GM19238 (cell line): ENCODE results near the gene SDK1.

Experiments
- DNase-seq: peaks from one replicate; pipeline ENCODE4 v3.0.0; 2011; ENCODE audit warnings: low spot score; ENCODE audit not compliant: insufficient read length

The SDK1 gene

DNA sequence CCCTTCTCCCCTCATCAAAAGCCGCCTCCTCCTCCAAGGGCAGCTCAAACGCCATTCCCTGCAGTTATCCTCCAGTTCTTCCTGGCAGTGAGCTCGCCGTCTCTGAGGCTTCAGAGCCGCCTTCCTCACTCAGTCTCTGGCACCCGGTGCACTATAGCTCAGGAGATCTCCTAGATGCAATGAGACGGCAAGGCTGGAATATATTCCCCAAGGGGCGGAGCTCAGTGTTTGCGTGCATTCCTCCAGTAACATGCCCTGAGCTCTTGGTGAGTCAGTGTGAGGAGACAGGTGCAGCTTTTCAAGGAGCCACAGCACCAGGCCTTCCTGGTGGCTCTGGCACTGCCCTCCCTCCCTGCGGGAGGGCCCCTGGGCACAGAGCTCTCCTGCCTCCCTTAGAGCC is 868.4 kb downstream of the SDK1 start:
- no peak for DNase-seq

GRCh38 chr7:4170997-4171786 is 870.1 kb downstream of the SDK1 start:
- DNase-seq: no peak

GRCh38 chr7:4172883-4173282 is 871.8 kb downstream of the SDK1 start:
- no peak for DNase-seq

DNA sequence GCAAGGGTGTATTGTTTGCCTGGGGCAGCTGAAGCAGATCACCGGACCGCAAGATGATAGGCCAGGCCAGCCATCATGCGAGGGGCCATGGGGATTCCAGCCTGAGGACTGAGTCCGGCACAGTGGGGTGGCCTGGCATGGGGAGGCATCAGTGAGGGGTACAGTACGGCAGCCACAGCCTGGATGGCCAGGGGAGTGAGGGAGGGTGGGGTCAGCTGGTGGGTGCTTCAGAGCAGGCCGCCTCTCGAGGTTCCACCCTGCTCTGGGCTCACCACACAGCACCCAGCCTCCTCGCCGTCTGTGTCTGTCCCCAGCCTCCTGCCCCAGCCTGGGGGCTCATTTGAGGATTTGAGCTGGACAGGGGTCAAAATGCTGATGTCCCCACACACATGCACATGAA is 872.6 kb downstream of the SDK1 start:
- no peak for DNase-seq

DNA sequence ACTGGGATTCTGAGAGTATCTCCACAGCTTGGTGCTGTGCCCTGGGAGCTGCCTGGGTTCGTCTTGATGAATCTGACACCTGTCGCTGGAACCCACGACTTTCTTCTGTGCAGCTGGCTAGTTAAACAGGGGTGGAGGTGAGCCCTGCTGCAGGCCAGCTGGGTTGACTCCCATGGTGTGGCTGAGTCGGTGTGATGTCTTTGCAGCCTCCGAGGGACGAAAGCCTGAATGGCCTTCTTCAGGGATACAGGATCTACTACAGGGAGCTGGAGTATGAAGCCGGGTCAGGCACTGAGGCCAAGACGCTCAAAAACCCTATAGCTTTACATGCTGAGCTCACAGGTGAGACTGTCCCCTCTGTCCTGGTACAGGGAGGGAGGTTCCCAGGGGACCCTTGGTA is 873.0 kb downstream of the SDK1 start:
- DNase-seq: no peak

DNA sequence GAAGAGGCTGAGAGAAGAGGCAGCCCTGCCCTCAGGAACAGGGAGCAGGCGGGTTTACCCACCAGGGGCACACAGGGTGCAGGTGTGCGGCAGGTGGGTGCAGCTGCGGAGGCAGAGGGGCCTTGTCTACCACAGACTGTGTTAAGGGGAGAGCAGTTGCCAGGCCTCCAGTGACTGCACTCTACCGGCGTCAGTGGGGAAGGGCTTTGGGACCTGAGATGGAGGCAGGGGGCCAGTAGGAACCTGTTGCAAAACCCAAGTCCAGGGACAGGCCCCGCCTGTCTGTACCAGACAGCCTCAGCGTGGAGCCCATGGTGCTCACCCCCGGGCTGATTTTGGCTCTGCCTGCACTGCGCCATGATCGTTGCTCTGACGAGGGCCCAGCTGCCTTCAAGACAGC is 873.4 kb downstream of the SDK1 start:
- no peak for DNase-seq

DNA sequence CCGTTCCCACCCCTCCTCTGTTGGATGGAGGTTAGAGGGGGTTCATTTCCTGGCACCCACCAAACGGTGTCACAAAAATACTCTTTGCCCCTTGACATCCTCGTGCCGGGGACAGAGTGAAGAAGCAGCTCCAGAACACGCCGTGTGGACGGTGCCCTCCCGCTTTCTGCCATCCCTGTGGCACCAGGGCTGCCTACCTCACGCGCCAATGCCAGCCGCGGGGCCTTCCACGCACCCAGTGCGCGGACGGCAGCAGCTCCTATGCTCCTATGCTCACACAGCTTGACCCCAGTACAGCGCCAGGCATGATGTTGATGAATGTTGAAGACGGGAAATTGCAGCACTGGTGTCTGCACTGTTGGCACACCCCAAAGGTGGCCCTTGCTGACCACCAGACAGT is 873.8 kb downstream of the SDK1 start:
- no peak for DNase-seq

DNA sequence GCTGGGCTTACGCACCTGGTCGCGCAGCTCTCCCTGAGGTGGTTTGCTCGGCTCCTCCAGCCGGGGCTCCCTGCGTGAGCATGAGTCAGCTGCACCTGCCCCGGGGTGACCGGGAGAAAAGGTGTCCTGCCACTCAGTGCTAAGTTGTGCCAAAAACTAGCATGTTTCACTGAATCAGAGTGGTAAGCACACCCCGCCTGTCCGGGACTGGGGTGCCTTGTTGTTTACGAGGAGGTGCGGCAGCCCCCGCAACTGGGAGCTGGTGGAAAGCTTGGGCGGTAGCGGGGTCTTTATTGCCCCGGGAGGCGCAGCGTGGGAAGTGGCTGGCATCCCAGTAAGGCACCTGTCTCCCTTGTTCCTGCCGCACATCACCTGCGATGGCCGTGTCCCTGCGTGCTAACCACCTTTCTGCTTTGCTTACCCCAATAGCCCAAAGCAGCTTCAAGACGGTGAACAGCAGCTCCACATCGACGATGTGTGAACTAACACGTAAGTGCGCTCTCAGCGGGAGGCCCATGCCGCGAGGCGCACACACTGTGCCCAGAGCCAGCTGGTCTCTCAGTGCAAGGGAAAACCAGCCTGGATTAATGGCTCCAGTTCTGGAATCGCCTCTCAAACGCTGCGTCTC is 874.4 kb downstream of the SDK1 start:
- no peak for DNase-seq

DNA sequence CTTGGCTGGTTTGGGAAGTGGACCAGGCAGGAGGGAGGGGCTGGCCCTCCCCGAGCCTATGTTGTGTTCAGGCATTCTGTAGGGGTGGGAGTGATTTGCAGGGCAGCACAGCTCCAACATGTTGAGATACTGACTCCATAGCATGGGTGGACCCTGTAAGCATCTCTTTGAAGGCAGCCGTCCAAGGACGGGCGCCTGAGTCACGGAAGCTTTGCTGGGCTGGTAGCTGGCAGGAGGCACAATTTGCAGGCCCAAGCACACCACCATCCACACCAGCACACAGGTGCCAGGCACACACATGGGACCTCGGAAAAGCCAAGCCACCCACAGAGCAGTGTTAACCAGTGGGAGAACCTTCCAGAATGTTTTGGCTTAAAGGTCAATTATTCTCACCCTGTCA is 875.9 kb downstream of the SDK1 start:
- DNase-seq: no peak

GRCh38 chr7:4178416-4178815 is 877.4 kb downstream of the SDK1 start:
- no peak for DNase-seq

GRCh38 chr7:4178916-4179687 is 878.0 kb downstream of the SDK1 start:
- DNase-seq: no peak

DNA sequence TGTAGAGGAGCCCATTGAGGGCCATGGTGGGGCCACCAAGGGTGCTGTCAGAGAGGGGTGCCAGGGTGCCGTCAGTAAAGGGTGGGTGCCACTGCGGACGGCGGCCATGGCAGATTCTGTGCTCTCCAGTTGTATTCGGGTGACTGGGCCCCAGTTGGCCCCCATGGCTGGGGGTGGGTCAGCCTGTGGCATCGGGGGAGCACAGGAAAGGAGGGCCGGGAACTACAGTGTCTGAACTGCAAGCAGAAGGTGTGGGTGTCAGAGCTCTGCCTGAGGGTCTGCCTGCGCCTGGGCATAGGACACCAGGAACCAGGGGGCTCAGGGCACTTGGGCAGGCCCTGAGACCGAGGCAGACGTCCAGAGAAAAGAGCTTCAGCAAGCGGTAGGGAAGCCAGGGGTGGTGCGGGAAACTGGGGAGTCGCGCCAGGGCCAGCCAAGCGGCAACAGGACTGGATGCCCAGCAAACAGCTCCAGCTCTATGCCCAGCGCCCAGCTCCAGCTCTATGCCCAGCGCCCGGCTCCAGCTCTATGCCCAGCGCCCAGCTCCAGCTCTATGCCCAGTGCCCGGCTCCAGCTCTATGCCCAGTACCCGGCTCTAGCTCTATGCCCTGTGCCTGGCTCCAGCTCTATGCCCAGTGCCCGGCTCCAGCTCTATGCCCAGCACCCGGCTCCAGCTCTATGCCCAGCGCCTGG is 878.8 kb downstream of the SDK1 start:
- no peak for DNase-seq

GRCh38 chr7:4181446-4181845 is 880.4 kb downstream of the SDK1 start:
- DNase-seq: no peak

GRCh38 chr7:4182605-4183300 is 881.7 kb downstream of the SDK1 start:
- no peak for DNase-seq

DNA sequence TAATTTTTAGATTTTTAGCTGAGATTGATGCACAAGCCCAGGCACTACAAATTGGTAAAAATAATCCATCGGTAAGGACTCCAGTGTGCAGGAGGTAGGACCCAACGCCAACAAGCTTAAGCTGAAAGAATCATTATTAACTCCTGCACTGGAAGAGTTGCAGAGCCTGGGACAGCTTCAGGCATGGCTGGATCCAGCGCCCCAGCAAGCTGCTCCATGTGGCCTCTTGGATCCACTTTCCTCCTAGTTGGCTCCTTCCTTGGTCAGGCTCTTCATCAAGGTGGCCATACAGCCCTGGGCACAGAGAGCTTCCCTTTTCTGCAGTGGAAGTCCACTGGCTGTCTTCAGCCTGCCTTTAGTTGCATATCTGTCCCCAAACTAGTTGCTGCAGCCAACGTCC is 883.6 kb downstream of the SDK1 start:
- no peak for DNase-seq

DNA sequence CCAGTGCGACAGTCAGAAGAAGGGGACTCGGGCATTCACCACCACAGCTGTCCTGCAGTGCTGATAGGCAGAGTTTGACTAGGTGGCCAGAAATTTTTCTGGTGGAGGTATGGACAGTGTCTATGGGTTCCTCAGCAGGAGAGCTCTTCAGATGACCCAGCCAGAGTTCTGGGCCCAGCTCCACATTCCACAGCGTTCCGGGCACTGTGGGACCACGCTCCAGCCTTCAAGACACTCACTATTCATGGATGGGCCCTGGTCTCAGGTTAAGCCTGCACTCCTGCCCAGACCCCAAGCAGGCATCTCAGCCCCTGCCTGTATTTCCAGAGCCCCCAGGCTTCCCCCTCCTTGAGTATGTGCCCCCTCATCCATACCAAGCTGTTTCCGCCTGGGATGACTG is 884.1 kb downstream of the SDK1 start:
- DNase-seq: no peak

DNA sequence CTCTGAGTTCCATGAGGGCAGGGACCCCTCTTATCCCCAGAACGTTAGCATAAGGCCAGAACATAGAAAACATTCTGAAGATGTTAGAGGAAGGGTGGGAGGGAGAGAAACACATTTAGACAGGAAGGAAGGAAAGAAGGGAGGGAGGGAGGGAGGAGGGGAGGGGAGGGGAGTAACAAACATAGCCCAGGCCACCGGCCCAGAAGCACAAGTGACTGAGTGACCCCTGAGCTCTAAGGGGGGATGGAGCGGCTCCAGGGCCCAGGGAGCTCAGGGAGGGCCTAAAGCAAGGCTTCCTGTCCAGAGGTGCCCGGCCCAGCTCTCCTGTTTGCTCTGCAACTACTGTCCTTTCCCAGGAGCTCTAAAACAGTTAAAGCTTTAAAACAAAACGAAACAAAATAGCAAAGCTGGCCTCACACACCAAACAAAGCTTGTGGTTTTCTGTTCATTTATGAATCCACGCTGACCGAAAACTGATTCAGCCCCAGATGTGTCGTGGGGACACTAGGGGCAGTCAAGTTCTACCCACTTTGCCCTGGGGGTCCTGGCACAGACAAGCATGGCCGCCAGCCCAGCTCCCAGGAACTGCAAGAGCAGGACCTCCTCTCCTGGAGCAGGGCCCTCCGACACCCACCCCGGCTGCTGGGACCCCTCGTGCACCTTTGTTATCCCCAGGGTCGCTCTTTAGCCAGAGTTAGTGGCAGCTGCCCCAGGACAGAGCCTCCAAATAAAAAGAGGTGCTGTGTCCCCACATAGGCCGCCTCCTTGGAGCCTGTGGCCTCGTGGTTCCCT is 884.9 kb downstream of the SDK1 start:
- no peak for DNase-seq

DNA sequence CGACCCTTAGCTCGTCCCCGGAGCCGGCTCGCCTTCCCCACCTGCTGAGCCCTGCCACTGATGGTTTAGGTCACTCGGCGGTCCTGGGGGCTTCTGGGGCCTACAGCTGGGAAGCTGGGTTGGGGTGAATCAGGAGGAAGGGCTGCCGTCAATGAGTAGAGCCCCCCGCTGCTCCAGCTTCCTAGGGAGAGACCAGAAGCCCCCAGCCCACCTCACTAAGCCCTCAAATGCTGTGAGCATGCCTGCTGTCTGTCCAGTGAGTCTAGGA is 885.4 kb downstream of the SDK1 start:
- DNase-seq: no peak

DNA sequence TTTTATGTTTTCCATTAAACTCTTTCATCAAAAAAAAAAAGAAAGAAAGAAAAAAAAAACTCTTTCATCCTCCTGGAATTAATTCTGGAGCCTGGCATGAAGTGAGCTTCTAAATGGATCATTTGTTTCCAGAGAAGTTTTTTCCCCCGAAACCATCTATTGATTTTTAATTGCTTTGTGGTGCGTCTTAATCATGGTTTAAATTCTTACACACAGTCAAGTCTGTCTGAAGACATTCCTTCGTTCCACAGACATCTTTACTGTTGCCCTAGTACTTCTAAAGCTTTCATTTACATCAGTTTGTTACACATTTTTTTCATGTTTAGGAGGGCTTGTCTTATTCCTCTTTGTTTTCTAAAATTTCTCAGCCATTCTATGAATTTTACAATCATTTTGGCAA is 887.6 kb downstream of the SDK1 start:
- DNase-seq: no peak

DNA sequence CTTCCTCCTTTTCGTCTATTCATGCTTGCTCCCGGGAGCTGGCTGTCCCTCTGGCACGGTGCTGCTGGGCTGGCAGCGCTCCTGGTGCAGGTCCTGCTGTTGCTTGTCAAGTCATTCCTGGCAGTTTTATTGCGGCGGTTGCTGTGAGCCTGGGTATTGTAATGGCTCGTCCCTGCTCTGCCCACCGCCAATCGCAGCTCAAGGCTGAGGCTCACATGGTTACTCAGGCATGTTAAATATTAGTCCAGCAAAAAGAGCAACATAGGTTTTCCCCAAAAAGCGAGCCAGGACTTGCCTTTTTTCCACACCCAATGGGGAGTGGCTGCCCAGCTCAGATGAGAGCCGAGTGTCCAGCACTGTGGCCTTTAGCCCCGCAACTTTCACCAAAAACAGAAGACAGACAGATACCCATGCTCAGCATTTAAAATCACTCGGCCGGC is 888.1 kb downstream of the SDK1 start:
- DNase-seq: no peak
